Measurements from ENCODE around the gene KRTAP16-1. TPM values are rescaled to one million over a fixed set of nuclear protein-coding genes. Genes with fewer than 3 reads are reported as not detected.
"Not testable (repeated sequence)": the region's sequence is repeated elsewhere in the genome, so short reads cannot be mapped to it uniquely, and the experiment has no call there.

The KRTAP16-1 gene
- total RNA-seq, 1 donor from 2014 or later: not detected

GRCh38 chr17:41311111-41311510 is 2.0 kb upstream of the KRTAP16-1 start:
- intact Hi-C loops (cut with DNase I): no loop called here
- DNase-seq: no peak
- no peak for ATAC-seq (ENCODE audit: poor library complexity)

GRCh38 chr17:41308251-41308917 is 725 bp downstream of the KRTAP16-1 start:
- intact Hi-C loops (cut with DNase I): no loop called here
- ATAC-seq (ENCODE audit: poor library complexity) (peak; percentile 95), DNase-seq (peak; percentile 67)

- DNase-seq: peak; percentile 58
- ATAC-seq (ENCODE audit: poor library complexity): no peak
- intact Hi-C loops (cut with DNase I): no loop called here
Measured at GRCh38 chr17:41307647-41308046, 1.5 kb downstream of the KRTAP16-1 start.

DNA sequence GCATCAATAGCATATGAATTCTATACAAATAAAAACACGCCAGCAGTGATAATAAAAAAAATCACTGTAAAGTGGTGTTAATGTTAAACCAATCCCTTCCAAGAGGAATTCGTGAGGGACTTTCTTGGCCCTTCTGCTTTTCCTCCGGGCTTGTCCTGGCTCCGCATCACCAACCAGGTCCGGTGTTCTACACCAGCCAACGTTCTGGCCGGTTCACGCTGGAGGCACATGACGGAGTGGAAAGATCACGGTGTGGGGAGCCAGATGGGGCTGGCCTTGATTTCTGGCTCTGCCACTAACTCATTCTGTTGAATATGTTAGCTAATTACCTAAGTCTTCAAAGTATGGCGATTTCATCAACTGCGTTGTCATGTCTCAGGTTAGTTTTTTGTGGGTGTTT is 5.0 kb downstream of the KRTAP16-1 start:
- DNase-seq: no peak
- intact Hi-C loops (cut with DNase I): no loop called here

DNA sequence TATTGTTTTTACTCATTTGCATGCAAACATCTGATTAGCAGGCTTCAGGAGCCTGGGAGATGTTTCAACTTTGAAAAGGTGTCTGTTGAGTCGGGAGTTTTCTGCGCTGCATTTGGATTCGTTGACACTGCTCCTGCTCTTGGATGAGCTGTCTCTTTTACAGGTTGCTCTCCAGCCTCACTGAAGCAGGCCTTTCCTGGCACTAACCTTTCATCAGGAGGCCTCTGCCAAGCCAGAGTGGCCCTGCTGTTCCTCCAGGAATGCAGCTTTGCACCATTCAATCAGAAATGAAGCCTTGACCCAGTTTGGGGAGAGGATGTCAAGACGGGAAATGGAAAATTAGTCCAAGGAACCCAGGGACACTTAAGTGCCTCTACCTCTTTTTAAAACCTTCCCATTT is 6.1 kb downstream of the KRTAP16-1 start:
- intact Hi-C loops (cut with DNase I): no loop called here

More for the DNA sequence above, 5.0 kb downstream of the KRTAP16-1 start:
- no peak for ATAC-seq (ENCODE audit: poor library complexity)

GRCh38 chr17:41301916-41302901 is 6.9 kb downstream of the KRTAP16-1 start, which contains the start of gene KRTAP29-1:
TSS of gene KRTAP29-1 (minus strand) at chr17:41302851. CDS start at chr17:41302851, 0 bp downstream.
- ATAC-seq (ENCODE audit: poor library complexity) (peak; percentile 94), DNase-seq (peak; percentile 61)
- intact Hi-C loops (cut with DNase I): no loop called here

More for the DNA sequence above, 6.1 kb downstream of the KRTAP16-1 start:
- DNase-seq (no peak), ATAC-seq (ENCODE audit: poor library complexity) (no peak)

GRCh38 chr17:41301204-41301790 is 7.8 kb downstream of the KRTAP16-1 start:
- intact Hi-C loops (cut with DNase I): no loop called here
- no peak for DNase-seq
- no peak for ATAC-seq (ENCODE audit: poor library complexity)

DNA sequence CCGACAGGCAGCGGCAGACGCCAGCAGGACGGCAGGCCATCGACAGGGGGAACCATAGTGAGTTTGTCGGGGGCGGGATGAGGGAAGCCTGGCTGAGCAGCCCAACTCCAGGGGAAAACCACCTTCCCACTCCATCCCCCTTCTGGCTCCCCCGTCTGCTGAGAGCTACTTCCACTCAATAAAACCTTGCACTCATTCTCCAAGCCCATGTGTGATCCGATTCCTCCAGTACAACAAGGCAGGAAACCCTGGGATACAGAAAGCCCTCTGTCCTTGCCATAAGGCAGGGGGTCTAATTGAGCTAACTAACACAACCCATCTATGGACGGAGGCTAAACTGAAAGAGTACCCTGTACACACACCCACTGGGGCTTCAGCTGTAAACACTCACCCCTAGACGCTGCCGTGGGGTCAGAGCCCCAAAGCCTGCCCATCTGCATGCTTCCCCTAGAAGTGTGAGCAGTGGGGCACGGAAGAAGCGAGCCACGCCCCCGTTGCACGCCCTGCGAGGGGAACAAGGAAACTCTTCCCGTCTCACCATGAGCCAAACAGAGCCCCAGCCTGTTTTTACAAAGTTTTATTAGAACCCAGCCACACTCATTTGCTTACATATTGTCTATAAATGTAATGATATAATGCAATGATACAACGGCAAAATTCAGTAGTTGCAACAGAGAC is 10.5 kb downstream of the KRTAP16-1 start:
- intact Hi-C loops (cut with DNase I): no loop called here
- DNase-seq (no peak), ATAC-seq (ENCODE audit: poor library complexity) (no peak)

- DNase-seq (no peak), ATAC-seq (ENCODE audit: poor library complexity) (no peak)
- intact Hi-C loops (cut with DNase I): no loop called here
Measured at GRCh38 chr17:41296846-41297245, 12.3 kb downstream of the KRTAP16-1 start.

GRCh38 chr17:41294016-41294415 is 15.1 kb downstream of the KRTAP16-1 start:
- ATAC-seq (ENCODE audit: poor library complexity) (no peak), DNase-seq (no peak)
- intact Hi-C loops (cut with DNase I): no loop called here

GRCh38 chr17:41287050-41287449 is 22.1 kb downstream of the KRTAP16-1 start:
- intact Hi-C loops (cut with DNase I): no loop called here
- ATAC-seq (ENCODE audit: poor library complexity) (no peak), DNase-seq (no peak)

DNA sequence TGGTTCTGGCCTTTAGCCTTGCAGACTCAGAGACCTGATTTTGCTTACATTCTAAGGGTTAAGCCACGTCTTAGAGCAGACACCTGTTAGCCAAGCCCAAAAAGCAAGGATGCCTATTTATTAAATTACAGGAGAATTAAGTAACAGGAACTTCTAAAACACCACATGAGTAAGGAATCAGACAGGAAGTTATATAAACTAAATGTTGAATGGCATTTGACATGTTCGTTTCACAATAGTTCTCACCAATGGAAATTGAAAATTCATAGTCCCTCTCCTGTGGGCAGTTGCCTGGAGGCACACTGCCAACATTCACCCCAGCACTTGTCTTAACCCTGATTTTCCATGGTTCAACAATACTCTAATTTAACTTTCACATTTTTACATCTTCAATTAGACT is 24.6 kb downstream of the KRTAP16-1 start:
- intact Hi-C loops (cut with DNase I): no loop called here
- ATAC-seq (ENCODE audit: poor library complexity) (no peak), DNase-seq (no peak)

GRCh38 chr17:41284043-41284442 is 25.1 kb downstream of the KRTAP16-1 start:
- DNase-seq (no peak), ATAC-seq (ENCODE audit: poor library complexity) (no peak)
- intact Hi-C loops (cut with DNase I): no loop called here

DNA sequence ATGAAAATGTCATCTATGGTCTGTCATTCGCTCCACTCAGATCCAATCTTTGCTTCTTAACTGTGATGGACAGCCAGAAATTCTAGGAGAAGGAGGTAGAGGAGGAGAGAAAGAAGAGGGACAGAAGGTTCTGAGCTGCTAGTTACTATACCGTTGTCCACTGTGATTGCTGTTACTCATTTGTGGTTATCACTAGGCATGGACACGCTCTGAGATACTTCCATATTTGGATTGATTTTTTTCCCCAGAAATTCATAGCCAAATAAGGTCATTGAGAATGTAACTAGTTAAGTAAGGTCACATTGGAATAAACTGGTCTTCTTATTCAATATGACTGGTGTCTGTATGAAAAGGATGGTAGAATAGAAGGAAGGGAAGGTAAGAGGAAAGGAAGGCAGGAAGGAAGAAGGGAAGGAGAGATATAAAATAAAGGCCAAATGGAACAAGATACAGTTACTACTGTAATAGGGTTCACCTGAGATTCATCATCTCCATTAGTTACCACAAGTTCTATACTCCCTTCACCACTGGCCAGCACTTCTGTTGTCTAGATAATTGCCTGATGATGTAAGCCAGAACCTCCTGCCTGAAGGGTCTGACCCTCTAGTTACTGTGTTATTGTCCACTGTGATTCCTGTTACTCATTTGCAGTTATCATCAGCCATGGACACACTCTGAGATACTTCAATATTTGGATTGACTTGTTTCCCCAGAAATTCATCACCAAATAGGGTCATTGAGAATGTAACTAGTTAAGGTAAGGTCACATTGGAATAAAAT is 30.7 kb downstream of the KRTAP16-1 start:
- no peak for DNase-seq
- ATAC-seq (ENCODE audit: poor library complexity): no peak
- intact Hi-C loops (cut with DNase I): no loop called here

DNA sequence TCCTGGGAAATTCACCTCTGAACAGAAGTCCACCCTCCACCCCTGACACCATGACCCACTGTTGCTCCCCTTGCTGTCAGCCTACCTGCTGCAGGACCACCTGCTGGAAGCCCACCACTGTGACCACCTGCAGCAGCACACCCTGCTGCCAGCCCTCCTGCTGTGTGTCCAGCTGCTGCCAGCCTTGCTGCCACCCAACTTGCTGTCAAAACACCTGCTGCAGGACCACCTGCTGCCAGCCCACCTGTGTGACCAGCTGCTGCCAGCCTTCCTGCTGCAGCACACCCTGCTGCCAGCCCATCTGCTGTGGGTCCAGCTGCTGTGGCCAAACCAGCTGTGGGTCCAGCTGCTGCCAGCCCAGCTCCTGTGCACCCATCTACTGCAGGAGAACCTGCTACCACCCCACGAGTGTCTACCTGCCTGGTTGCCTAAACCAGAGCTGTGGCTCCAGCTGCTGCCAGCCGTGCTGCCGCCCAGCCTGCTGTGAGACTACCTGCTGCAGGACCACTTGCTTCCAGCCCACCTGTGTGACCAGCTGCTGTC is 33.4 kb downstream of the KRTAP16-1 start, which contains the start of gene KRTAP9-7:
Gene KRTAP9-7 (plus strand): TSS at position 51 of the 543 bp plus-strand sequence. CDS start 0 bp downstream, at position 51.
- intact Hi-C loops (cut with DNase I); ATAC-seq (ENCODE audit: poor library complexity): not testable (repeated sequence)
- peak; percentile 30 for DNase-seq

- intact Hi-C loops (cut with DNase I): no loop called here
- DNase-seq (no peak), ATAC-seq (ENCODE audit: poor library complexity) (no peak)
Measured at GRCh38 chr17:41271858-41272257, 37.3 kb downstream of the KRTAP16-1 start.

DNA sequence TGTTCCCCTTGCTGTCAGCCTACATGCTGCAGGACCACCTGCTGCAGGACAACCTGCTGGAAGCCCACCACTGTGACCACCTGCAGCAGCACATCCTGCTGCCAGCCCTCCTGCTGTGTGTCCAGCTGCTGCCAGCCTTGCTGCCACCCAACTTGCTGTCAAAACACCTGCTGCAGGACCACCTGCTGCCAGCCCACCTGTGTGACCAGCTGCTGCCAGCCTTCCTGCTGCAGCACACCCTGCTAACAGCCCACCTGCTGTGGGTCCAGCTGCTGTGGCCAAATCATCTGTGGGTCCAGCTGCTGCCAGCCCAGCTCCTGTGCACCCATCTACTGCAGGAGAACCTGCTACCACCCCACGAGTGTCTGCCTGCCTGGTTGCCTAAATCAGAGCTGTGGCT is 37.8 kb downstream of the KRTAP16-1 start:
- DNase-seq; ATAC-seq (ENCODE audit: poor library complexity); intact Hi-C loops (cut with DNase I): not testable (repeated sequence)

- DNase-seq (no peak), ATAC-seq (ENCODE audit: poor library complexity) (no peak)
- intact Hi-C loops (cut with DNase I): no loop called here
Measured at GRCh38 chr17:41267711-41268110, 41.4 kb downstream of the KRTAP16-1 start.

All from Right ventricle myocardium superior (tissue), 1 donor.